ENCODE data around the gene MAGEB4.

The MAGEB4 gene

DNA sequence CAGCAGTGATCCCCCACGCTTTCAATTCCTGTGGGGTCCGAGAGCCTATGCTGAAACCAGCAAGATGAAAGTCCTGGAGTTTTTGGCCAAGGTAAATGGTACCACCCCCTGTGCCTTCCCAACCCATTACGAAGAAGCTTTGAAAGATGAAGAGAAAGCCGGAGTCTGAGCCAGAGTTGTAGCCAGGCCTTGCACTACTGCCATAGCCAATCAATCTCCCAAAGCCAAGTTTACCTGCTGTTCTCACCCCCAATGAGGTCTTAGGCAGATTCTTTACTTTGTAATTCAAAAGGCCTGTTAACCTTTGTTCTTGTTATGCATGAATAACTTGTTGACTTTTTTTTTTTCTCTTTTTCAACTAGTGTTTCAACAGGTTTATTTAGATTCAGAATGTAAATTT lies 22.4 kb upstream of the MAGEB4 start:
- no peaks in the 10 kb centered on the region for H3K36me3 ChIP-seq (ENCODE audit: control insufficient read depth, insufficient read depth, low read length)
- no peak for DNase-seq (ENCODE audit: extremely low read depth, insufficient read length)
- H3K27me3 ChIP-seq (replicated peaks; ENCODE audit: control insufficient read depth, insufficient read depth, low read length) = no peaks in the 10 kb centered on the region
- TF ChIP-seq, protein P1, sequence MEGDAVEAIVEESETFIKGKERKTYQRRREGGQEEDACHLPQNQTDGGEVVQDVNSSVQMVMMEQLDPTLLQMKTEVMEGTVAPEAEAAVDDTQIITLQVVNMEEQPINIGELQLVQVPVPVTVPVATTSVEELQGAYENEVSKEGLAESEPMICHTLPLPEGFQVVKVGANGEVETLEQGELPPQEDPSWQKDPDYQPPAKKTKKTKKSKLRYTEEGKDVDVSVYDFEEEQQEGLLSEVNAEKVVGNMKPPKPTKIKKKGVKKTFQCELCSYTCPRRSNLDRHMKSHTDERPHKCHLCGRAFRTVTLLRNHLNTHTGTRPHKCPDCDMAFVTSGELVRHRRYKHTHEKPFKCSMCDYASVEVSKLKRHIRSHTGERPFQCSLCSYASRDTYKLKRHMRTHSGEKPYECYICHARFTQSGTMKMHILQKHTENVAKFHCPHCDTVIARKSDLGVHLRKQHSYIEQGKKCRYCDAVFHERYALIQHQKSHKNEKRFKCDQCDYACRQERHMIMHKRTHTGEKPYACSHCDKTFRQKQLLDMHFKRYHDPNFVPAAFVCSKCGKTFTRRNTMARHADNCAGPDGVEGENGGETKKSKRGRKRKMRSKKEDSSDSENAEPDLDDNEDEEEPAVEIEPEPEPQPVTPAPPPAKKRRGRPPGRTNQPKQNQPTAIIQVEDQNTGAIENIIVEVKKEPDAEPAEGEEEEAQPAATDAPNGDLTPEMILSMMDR (IDR thresholded peaks at IDR 0.05; ENCODE audit: insufficient read depth, low read length, poor library complexity, severe bottlenecking) = no peak
- no peak overlapping the region for H3K4me3 ChIP-seq (replicated peaks; ENCODE audit: low read depth, low read length)

DNA sequence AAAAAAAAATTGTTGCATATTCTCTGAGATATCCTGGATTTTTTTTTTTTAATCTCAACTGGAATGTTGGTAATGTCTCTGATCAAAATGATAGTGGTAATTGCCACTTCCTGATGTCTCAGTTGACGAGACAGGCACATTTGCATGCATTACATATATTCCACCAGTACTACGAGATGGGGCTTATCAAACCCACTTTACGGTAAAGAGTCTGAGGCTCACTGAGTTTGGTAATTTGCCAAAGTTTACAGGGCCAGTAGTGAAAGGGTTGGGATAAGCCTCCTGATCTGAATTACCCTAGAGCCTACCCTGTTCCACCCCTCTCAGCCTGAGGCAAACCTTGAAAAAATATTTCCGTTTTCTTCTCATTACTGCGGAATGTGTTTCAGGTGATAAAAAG lies 21.1 kb upstream of the MAGEB4 start:
- Histone ChIP-seq H3K27me3 (replicated peaks; ENCODE audit: control insufficient read depth, insufficient read depth, low read length) (no peaks in the 10 kb centered on the region), H3K4me3 (replicated peaks; ENCODE audit: low read depth, low read length) (no peak overlapping the region), H3K36me3 (ENCODE audit: control insufficient read depth, insufficient read depth, low read length) (no peaks in the 10 kb centered on the region)
- TF ChIP-seq, protein P1 (IDR thresholded peaks at IDR 0.05; ENCODE audit: insufficient read depth, low read length, poor library complexity, severe bottlenecking) = no peak
- DNase-seq (ENCODE audit: extremely low read depth, insufficient read length) = no peak

DNA sequence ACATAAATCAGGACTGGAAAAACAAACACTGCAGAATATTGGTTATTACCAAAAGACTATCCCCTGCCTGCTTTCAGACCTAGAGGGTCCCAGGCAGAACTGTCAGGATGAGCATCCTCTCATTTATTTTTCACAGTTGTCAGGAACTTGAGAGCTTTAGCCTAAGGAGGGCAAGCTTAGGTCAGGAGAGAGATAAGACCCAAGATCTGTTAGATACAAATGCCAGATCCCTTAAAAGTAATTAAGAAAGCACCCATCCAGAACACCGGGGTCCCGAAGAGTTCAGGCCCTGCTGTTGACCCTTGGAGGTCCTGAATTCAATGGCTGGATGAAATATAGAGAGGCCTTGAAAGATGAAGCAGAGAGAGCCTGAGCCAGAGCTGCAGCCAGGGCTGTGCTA lies 17.3 kb upstream of the MAGEB4 start:
- no peak for DNase-seq (ENCODE audit: extremely low read depth, insufficient read length)
- TF ChIP-seq, protein P1 (IDR thresholded peaks at IDR 0.05; ENCODE audit: insufficient read depth, low read length, poor library complexity, severe bottlenecking) = no peak
- no peaks in the 10 kb centered on the region for H3K36me3 ChIP-seq (ENCODE audit: control insufficient read depth, insufficient read depth, low read length)
- H3K27me3 ChIP-seq (replicated peaks; ENCODE audit: control insufficient read depth, insufficient read depth, low read length) = no peaks in the 10 kb centered on the region
- H3K4me3 ChIP-seq (replicated peaks; ENCODE audit: low read depth, low read length) = no peak overlapping the region

DNA sequence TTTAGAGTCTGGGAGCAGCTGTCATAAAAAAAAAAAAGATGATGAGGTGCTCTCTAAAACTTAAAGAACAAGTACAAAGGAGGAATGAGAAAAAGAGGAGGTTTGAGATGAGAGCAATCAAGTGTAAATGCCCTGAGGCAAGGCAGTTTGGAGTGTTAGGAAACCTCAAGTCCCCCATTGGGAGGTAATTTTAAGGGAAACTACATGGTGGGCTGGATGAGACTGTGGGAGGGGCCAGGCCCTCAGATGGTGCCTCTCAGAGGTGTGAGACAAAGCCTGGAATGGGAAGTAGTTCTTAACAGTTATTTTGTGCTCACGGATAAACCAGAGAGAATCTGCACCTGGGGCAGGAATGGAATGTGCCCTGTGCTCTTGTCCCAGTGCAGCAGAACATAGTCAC lies 13.3 kb upstream of the MAGEB4 start:
- H3K36me3 ChIP-seq (ENCODE audit: control insufficient read depth, insufficient read depth, low read length) = no peaks in the 10 kb centered on the region
- TF ChIP-seq, protein P1 (IDR thresholded peaks at IDR 0.05; ENCODE audit: insufficient read depth, low read length, poor library complexity, severe bottlenecking) = no peak

DNA sequence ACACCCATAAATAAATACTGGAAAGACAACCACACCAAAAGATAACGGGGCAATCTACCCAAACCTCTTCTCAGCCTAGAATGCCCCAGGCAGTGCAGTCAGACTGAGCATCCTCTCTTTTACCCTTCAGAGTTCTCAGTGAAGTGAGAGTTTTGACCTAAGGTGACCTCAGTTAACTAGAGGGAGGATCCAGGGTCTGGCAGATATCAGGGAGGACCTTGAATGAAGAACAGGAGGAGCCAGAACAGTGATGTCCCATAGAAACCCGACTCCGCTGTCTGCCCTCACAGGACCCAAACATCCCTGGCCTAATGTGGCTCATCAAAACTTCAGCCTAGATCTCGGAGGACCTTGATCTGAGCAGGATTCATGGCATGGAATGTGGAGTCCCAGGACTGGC lies 11.4 kb upstream of the MAGEB4 start, which contains the start of gene MAGEB3:
TSS of gene MAGEB3 (plus strand) at position 263 of the 400 bp plus-strand sequence. CDS start 5,268 bp downstream, outside the sequence.
- Histone ChIP-seq H3K27me3 (replicated peaks; ENCODE audit: control insufficient read depth, insufficient read depth, low read length) (no peaks in the 10 kb centered on the region), H3K36me3 (ENCODE audit: control insufficient read depth, insufficient read depth, low read length) (no peaks in the 10 kb centered on the region), H3K4me3 (replicated peaks; ENCODE audit: low read depth, low read length) (no peak within 1 kb of the TSS)
- no peak for DNase-seq (ENCODE audit: extremely low read depth, insufficient read length)
- TF ChIP-seq, protein P1 (IDR thresholded peaks at IDR 0.05; ENCODE audit: insufficient read depth, low read length, poor library complexity, severe bottlenecking) = no peak

More for the DNA sequence above, 13.3 kb upstream of the MAGEB4 start:
- Histone ChIP-seq H3K27me3 (replicated peaks; ENCODE audit: control insufficient read depth, insufficient read depth, low read length) (no peaks in the 10 kb centered on the region), H3K4me3 (replicated peaks; ENCODE audit: low read depth, low read length) (no peak overlapping the region)
- no peak for DNase-seq (ENCODE audit: extremely low read depth, insufficient read length)

Data from GM06990 (cell line).